ENCODE data around the gene ADNP2. TPM values are rescaled to one million over a fixed set of nuclear protein-coding genes. Genes with fewer than 3 reads are reported as not detected.

The ADNP2 gene
- total and polyA plus RNA-seq, 2 donors (not counting 3 experiments of a cell fraction or from before 2014, with no cell fraction given) = 10.2 to 20.6 TPM

- TF ChIP-seq POLR2AphosphoS5 (IDR thresholded peaks at IDR 0.05; ENCODE audit: insufficient read depth, low read depth, low read length) (no peak), FOS (IDR thresholded peaks at IDR 0.05; ENCODE audit: borderline replicate concordance, insufficient read depth, low read length) (no peak), GATA2 (IDR thresholded peaks at IDR 0.05; ENCODE audit: insufficient read depth, insufficient read length, low read depth, low read length) (no peak), POLR2A (IDR thresholded peaks at IDR 0.05; ENCODE audit: low read depth, low read length) (no peak), JUN (IDR thresholded peaks at IDR 0.05; ENCODE audit: borderline replicate concordance, insufficient read depth, insufficient read length, low read depth) (no peak), MYC (IDR thresholded peaks at IDR 0.05; ENCODE audit: low read depth, low read length) (no peak), EZH2 (IDR thresholded peaks at IDR 0.05; ENCODE audit: borderline replicate concordance, low read depth, low read length, severe bottlenecking) (no peak)
- TF ChIP-seq, protein P1, sequence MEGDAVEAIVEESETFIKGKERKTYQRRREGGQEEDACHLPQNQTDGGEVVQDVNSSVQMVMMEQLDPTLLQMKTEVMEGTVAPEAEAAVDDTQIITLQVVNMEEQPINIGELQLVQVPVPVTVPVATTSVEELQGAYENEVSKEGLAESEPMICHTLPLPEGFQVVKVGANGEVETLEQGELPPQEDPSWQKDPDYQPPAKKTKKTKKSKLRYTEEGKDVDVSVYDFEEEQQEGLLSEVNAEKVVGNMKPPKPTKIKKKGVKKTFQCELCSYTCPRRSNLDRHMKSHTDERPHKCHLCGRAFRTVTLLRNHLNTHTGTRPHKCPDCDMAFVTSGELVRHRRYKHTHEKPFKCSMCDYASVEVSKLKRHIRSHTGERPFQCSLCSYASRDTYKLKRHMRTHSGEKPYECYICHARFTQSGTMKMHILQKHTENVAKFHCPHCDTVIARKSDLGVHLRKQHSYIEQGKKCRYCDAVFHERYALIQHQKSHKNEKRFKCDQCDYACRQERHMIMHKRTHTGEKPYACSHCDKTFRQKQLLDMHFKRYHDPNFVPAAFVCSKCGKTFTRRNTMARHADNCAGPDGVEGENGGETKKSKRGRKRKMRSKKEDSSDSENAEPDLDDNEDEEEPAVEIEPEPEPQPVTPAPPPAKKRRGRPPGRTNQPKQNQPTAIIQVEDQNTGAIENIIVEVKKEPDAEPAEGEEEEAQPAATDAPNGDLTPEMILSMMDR (IDR thresholded peaks at IDR 0.05; ENCODE audit: extremely low read depth in 1 of 2, insufficient read depth in 1 of 2, low read depth in 1 of 2, low read length in 2 of 2) = no peak
- TF ChIP-seq, protein P2, sequence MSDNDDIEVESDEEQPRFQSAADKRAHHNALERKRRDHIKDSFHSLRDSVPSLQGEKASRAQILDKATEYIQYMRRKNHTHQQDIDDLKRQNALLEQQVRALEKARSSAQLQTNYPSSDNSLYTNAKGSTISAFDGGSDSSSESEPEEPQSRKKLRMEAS (IDR thresholded peaks at IDR 0.05; ENCODE audit: insufficient read depth, insufficient read length) = no peak
Measured at GRCh38 chr18:80183273-80184050, 74.4 kb downstream of the ADNP2 start.

More at GRCh38 chr18:80183273-80184050, 74.4 kb downstream of the ADNP2 start:
- no peak overlapping the region for H2AFZ ChIP-seq (ENCODE audit: low read depth, low read length)
- FAIRE-seq = no peak
- H3K79me2 ChIP-seq (ENCODE audit: control insufficient read depth, insufficient read depth, low read length) = no peaks in the 10 kb centered on the region
- POLR2A ChIA-PET = no interaction called here
- dilution Hi-C loops (cut with MboI; ENCODE audit: extremely low pct_ligation_motif_present, low sequenced_read_pairs) = no loop called here
- no peaks in the 10 kb centered on the region for H3K27me3 ChIP-seq (ENCODE audit: control insufficient read depth in 2 of 2, insufficient read depth in 2 of 2, low read length in 2 of 2)
- no peak overlapping the region for H3K4me3 ChIP-seq (replicated peaks in 1 of 3; ENCODE audit: insufficient read depth in 1 of 3, low read depth in 1 of 3, low read length in 3 of 3)
- no peak overlapping the region for H3K9ac ChIP-seq (replicated peaks; ENCODE audit: extremely low read depth, insufficient read depth, low read length)
- H3K27ac ChIP-seq (ENCODE audit: insufficient read depth, low read depth, low read length) = no peak overlapping the region
- intact Hi-C loops (cut with micrococcal nuclease) = no loop called here
- no peaks in the 10 kb centered on the region for H3K9me1 ChIP-seq (replicated peaks; ENCODE audit: control insufficient read depth, extremely low read depth, insufficient read depth, low read length)
- no peak for DNase-seq (ENCODE audit: low read depth, low spot score)
- BruUV-seq (replicated peaks) = no TSS peak
- no peaks in the 10 kb centered on the region for H3K36me3 ChIP-seq (ENCODE audit: control insufficient read depth in 2 of 2, extremely low read depth in 1 of 2, insufficient read depth in 2 of 2, low read length in 2 of 2)
- H3K4me2 ChIP-seq (ENCODE audit: insufficient read depth, low read length) = no peak overlapping the region
- H3K4me1 ChIP-seq (ENCODE audit: control insufficient read depth, extremely low read depth, insufficient read depth, low read length) = no peaks in the 10 kb centered on the region
- H3K9me3 ChIP-seq (replicated peaks; ENCODE audit: control insufficient read depth, insufficient read depth, low read length) = no peaks in the 10 kb centered on the region
- H4K20me1 ChIP-seq (replicated peaks; ENCODE audit: control insufficient read depth, extremely low read depth, insufficient read depth, low read length) = no peaks in the 10 kb centered on the region
- CTCF ChIA-PET = no interaction called here
